ENCODE data around the gene SELE. TPM values are rescaled to one million over a fixed set of nuclear protein-coding genes. Genes with fewer than 3 reads are reported as not detected.

SELE gene
- under 1 TPM in 1 of 6 donors, not detected in 5; 0.09 TPM for polyA plus RNA-seq (ENCODE audit: low read depth in 6 of 6)

GRCh38 chr1:169733924-169734323 is at the start of gene SELE:
TSS of gene SELE (minus strand) at chr1:169734079. CDS start at chr1:169733612, 467 bp downstream.
- Mint-ChIP-seq H3K27ac (no peak within 1 kb of the TSS), H3K9me3 (no peaks in the 10 kb centered on the region), H3K4me1 (peaks cover 0 to 4% (median 3%) of the 10 kb centered on the region in 3 donors), H3K36me3 (no peaks in the 10 kb centered on the region), H3K4me3 (no peak within 1 kb of the TSS), H3K27me3 (peaks cover 27 to 31% (median 28%) of the 10 kb centered on the region in 3 donors)
- DNase-seq: no peak
- ATAC-seq (ENCODE audit: low read depth in 2 of 2): no peak

GRCh38 chr1:169782596-169782995 is 48.7 kb upstream of the SELE start:
- Mint-ChIP-seq H3K4me3 (no peak overlapping the region), H3K27me3 (peaks cover 26 to 40% (median 33%) of the 10 kb centered on the region in 3 donors), H3K4me1 (no peaks in the 10 kb centered on the region), H3K27ac (no peak overlapping the region), H3K9me3 (peaks cover 0 to 4% (median 0%) of the 10 kb centered on the region in 7 donors), H3K36me3 (peaks cover 0 to 4% of the 10 kb centered on the region in 2 donors)
- DNase-seq (no peak), ATAC-seq (ENCODE audit: low read depth in 2 of 2) (no peak)

GRCh38 chr1:169779970-169780369 is 46.1 kb upstream of the SELE start:
- H3K4me1 Mint-ChIP-seq: no peaks in the 10 kb centered on the region
- H3K36me3 Mint-ChIP-seq: peaks cover 0 to 4% of the 10 kb centered on the region in 2 donors
- peaks cover 0 to 4% (median 0%) of the 10 kb centered on the region in 7 donors for H3K9me3 Mint-ChIP-seq
- peaks cover 19 to 31% (median 31%) of the 10 kb centered on the region in 3 donors for H3K27me3 Mint-ChIP-seq
- DNase-seq (no peak), ATAC-seq (ENCODE audit: low read depth in 2 of 2) (no peak)
- H3K4me3 Mint-ChIP-seq: no peak overlapping the region
- no peak overlapping the region for H3K27ac Mint-ChIP-seq

GRCh38 chr1:169779150-169779549 is 45.3 kb upstream of the SELE start:
- Mint-ChIP-seq H3K27me3 (peaks cover 10 to 26% (median 22%) of the 10 kb centered on the region in 3 donors), H3K36me3 (peaks cover 0 to 4% of the 10 kb centered on the region in 2 donors), H3K4me3 (no peak overlapping the region), H3K4me1 (no peaks in the 10 kb centered on the region), H3K9me3 (peaks cover 0 to 4% (median 0%) of the 10 kb centered on the region in 7 donors), H3K27ac (peak overlapping the region in 1 of 6 donors; percentile 83)
- DNase-seq: no peak
- ATAC-seq (ENCODE audit: low read depth in 2 of 2): no peak

GRCh38 chr1:169776440-169776839 is 42.6 kb upstream of the SELE start:
- no peaks in the 10 kb centered on the region for H3K36me3 Mint-ChIP-seq
- DNase-seq: no peak
- ATAC-seq (ENCODE audit: low read depth in 2 of 2): no peak
- H3K27me3 Mint-ChIP-seq: peaks cover 0 to 11% (median 0%) of the 10 kb centered on the region in 3 donors
- peaks cover 0 to 4% (median 0%) of the 10 kb centered on the region in 7 donors for H3K9me3 Mint-ChIP-seq
- H3K4me1 Mint-ChIP-seq: no peaks in the 10 kb centered on the region
- H3K4me3 Mint-ChIP-seq: no peak overlapping the region
- H3K27ac Mint-ChIP-seq: no peak overlapping the region

- Mint-ChIP-seq H3K4me1 (no peaks in the 10 kb centered on the region), H3K9me3 (peaks cover 0 to 2% (median 0%) of the 10 kb centered on the region in 7 donors), H3K27ac (no peak overlapping the region), H3K27me3 (peaks cover 10 to 17% (median 10%) of the 10 kb centered on the region in 3 donors), H3K36me3 (no peaks in the 10 kb centered on the region), H3K4me3 (no peak overlapping the region)
- ATAC-seq (ENCODE audit: low read depth in 2 of 2) (no peak), DNase-seq (no peak)
Measured at GRCh38 chr1:169768161-169768560, 34.3 kb upstream of the SELE start.

- peaks cover 0 to 2% (median 0%) of the 10 kb centered on the region in 7 donors for H3K9me3 Mint-ChIP-seq
Measured at GRCh38 chr1:169765580-169766331, 31.9 kb upstream of the SELE start.

GRCh38 chr1:169764919-169765318 is 31.0 kb upstream of the SELE start:
- no peak overlapping the region for H3K27ac Mint-ChIP-seq
- DNase-seq (no peak), ATAC-seq (ENCODE audit: low read depth in 2 of 2) (no peak)
- H3K27me3 Mint-ChIP-seq: peaks cover 8 to 17% (median 10%) of the 10 kb centered on the region in 3 donors
- no peak overlapping the region for H3K4me3 Mint-ChIP-seq
- H3K9me3 Mint-ChIP-seq: peaks cover 0 to 4% (median 0%) of the 10 kb centered on the region in 7 donors
- H3K4me1 Mint-ChIP-seq: no peaks in the 10 kb centered on the region
- H3K36me3 Mint-ChIP-seq: no peaks in the 10 kb centered on the region

More at GRCh38 chr1:169765580-169766331, 31.9 kb upstream of the SELE start:
- H3K4me3 Mint-ChIP-seq: no peak overlapping the region
- H3K27me3 Mint-ChIP-seq: peaks cover 4 to 17% (median 10%) of the 10 kb centered on the region in 3 donors
- ATAC-seq (ENCODE audit: low read depth in 2 of 2) (no peak), DNase-seq (no peak)
- H3K4me1 Mint-ChIP-seq: no peaks in the 10 kb centered on the region
- H3K36me3 Mint-ChIP-seq: no peaks in the 10 kb centered on the region
- H3K27ac Mint-ChIP-seq: no peak overlapping the region

- peaks cover 5 to 7% of the 10 kb centered on the region in 2 donors for H3K36me3 Mint-ChIP-seq
- DNase-seq: no peak
Measured at GRCh38 chr1:169762699-169763098, 28.8 kb upstream of the SELE start.

GRCh38 chr1:169759038-169759437 is 25.2 kb upstream of the SELE start:
- Mint-ChIP-seq H3K36me3 (peaks cover 5 to 7% of the 10 kb centered on the region in 2 donors), H3K4me1 (no peaks in the 10 kb centered on the region), H3K27ac (no peak overlapping the region), H3K4me3 (no peak overlapping the region), H3K9me3 (peaks cover 0 to 6% (median 5%) of the 10 kb centered on the region in 7 donors), H3K27me3 (peaks cover 9 to 23% (median 13%) of the 10 kb centered on the region in 3 donors)
- ATAC-seq (ENCODE audit: low read depth in 2 of 2) (no peak), DNase-seq (no peak)

More at GRCh38 chr1:169762699-169763098, 28.8 kb upstream of the SELE start:
- H3K9me3 Mint-ChIP-seq: peaks cover 0 to 7% (median 5%) of the 10 kb centered on the region in 7 donors
- H3K27me3 Mint-ChIP-seq: peaks cover 12 to 17% (median 14%) of the 10 kb centered on the region in 3 donors
- H3K4me3 Mint-ChIP-seq: no peak overlapping the region
- no peak for ATAC-seq (ENCODE audit: low read depth in 2 of 2)
- H3K4me1 Mint-ChIP-seq: no peaks in the 10 kb centered on the region
- H3K27ac Mint-ChIP-seq: no peak overlapping the region

GRCh38 chr1:169753549-169753948 is 19.7 kb upstream of the SELE start:
- H3K4me1 Mint-ChIP-seq: no peaks in the 10 kb centered on the region
- peaks cover 8 to 29% (median 16%) of the 10 kb centered on the region in 3 donors for H3K27me3 Mint-ChIP-seq
- H3K9me3 Mint-ChIP-seq: peaks cover 0 to 3% (median 0%) of the 10 kb centered on the region in 7 donors
- H3K36me3 Mint-ChIP-seq: no peaks in the 10 kb centered on the region
- H3K4me3 Mint-ChIP-seq: no peak overlapping the region
- H3K27ac Mint-ChIP-seq: no peak overlapping the region
- DNase-seq (no peak), ATAC-seq (ENCODE audit: low read depth in 2 of 2) (no peak)

- Mint-ChIP-seq H3K27ac (no peak overlapping the region), H3K27me3 (peaks cover 0 to 15% (median 10%) of the 10 kb centered on the region in 3 donors), H3K4me3 (no peak overlapping the region), H3K36me3 (no peaks in the 10 kb centered on the region), H3K9me3 (no peaks in the 10 kb centered on the region), H3K4me1 (no peaks in the 10 kb centered on the region)
- no peak for ATAC-seq (ENCODE audit: low read depth in 2 of 2)
- DNase-seq: no peak
Measured at GRCh38 chr1:169750041-169750440, 16.2 kb upstream of the SELE start.

- Mint-ChIP-seq H3K9me3 (peaks cover 0 to 8% (median 6%) of the 10 kb centered on the region in 7 donors), H3K4me1 (no peaks in the 10 kb centered on the region), H3K4me3 (no peak overlapping the region), H3K27me3 (peaks cover 7 to 12% (median 9%) of the 10 kb centered on the region in 3 donors), H3K27ac (no peak overlapping the region), H3K36me3 (peaks cover 7 to 8% of the 10 kb centered on the region in 2 donors)
- ATAC-seq (ENCODE audit: low read depth in 2 of 2) (no peak), DNase-seq (no peak)
Measured at GRCh38 chr1:169746550-169746949, 12.7 kb upstream of the SELE start.

Data from naive B cell (primary cell).